Neuronal stem cell (in vitro differentiated cells): ENCODE data around the gene DUS1L.
A peak's percentile ranks its signal among the peaks of the same experiment; 100 is the strongest.

Source experiments
- DNase-seq: peaks from one replicate; pipeline ENCODE4 v3.0.0-alpha.2; 2013; ENCODE audit warnings: low spot score
- H2AFZ ChIP-seq: one replicate; pipeline ENCODE4 v1.6.1; 2013; ENCODE audit warnings: mild to moderate bottlenecking, low read length, inconsistent platforms
- H2AK5ac ChIP-seq: 2 replicates; pipeline ENCODE4 v1.6.1; 2013; ENCODE audit warnings: low read depth, mild to moderate bottlenecking, inconsistent platforms, low read length, moderate library complexity, mixed read lengths
- H2BK120ac ChIP-seq: 2 replicates; pipeline ENCODE4 v1.6.1; 2013; ENCODE audit warnings: low read depth, mild to moderate bottlenecking, inconsistent platforms, low read length, moderate library complexity, mixed read lengths
- H2BK12ac ChIP-seq: one replicate; pipeline ENCODE4 v1.6.1; 2013; ENCODE audit warnings: low read length, inconsistent platforms
- H2BK15ac ChIP-seq: 2 replicates; pipeline ENCODE4 v1.6.1; 2013; ENCODE audit warnings: mild to moderate bottlenecking, low read length, inconsistent platforms, mixed read lengths
- H2BK5ac ChIP-seq: one replicate; pipeline ENCODE4 v1.6.1; 2013; ENCODE audit warnings: inconsistent platforms, mild to moderate bottlenecking, low read length, moderate library complexity
- H3K14ac ChIP-seq: one replicate; pipeline ENCODE4 v1.6.1; 2013; ENCODE audit warnings: low read length, inconsistent platforms
- H3K18ac ChIP-seq: 2 replicates; pipeline ENCODE4 v1.6.1; 2013; ENCODE audit warnings: low read length, inconsistent platforms
- H3K23ac ChIP-seq: 2 replicates; pipeline ENCODE4 v1.6.1; 2013; ENCODE audit warnings: low read depth, mild to moderate bottlenecking, mixed read lengths, low read length, inconsistent platforms; ENCODE audit not compliant: poor library complexity
- H3K27ac ChIP-seq: replicated peaks from 3 replicates; pipeline ENCODE4 v1.5.1; 2013; ENCODE audit warnings: low read length, inconsistent platforms
- H3K27me3 ChIP-seq, 3 experiments: 2 replicates each; pipeline ENCODE4 v1.6.1; 2013; ENCODE audit warnings: low read length in 3 of 3, mild to moderate bottlenecking in 2 of 3, inconsistent platforms in 1 of 3, low read depth in 1 of 3, mixed read lengths in 1 of 3, moderate library complexity in 1 of 3; ENCODE audit not compliant: control insufficient read depth in 3 of 3, insufficient read depth in 3 of 3
- H3K36me3 ChIP-seq, 2 donors: replicated peaks in 1 of 2; 2 replicates each; pipeline ENCODE4 v1.6.1; 2013; ENCODE audit warnings: low read length in 2 of 2; ENCODE audit not compliant: control insufficient read depth in 2 of 2, insufficient read depth in 2 of 2
- H3K4ac ChIP-seq: 2 replicates; pipeline ENCODE4 v1.6.1; 2013; ENCODE audit warnings: inconsistent platforms, mild to moderate bottlenecking, low read length, moderate library complexity
- H3K4me1 ChIP-seq, 2 donors: 1 replicate in 1 of 2; 2 replicates in 1 of 2; pipeline ENCODE4 v1.6.1; 2013; ENCODE audit warnings: low read length in 2 of 2, low read depth in 1 of 2; ENCODE audit not compliant: control insufficient read depth in 2 of 2, insufficient read depth in 1 of 2
- H3K4me2 ChIP-seq: one replicate; pipeline ENCODE4 v1.6.1; 2013; ENCODE audit warnings: mild to moderate bottlenecking, low read length, inconsistent platforms; ENCODE audit not compliant: insufficient read depth, poor library complexity, severe bottlenecking
- H3K4me3 ChIP-seq, 2 donors: 2 replicates each; pipeline ENCODE4 v1.5.1; 2013; ENCODE audit warnings: low read length in 2 of 2, mild to moderate bottlenecking in 2 of 2, inconsistent platforms in 1 of 2, moderate library complexity in 1 of 2
- H3K79me1 ChIP-seq: one replicate; pipeline ENCODE4 v1.6.1; 2013; ENCODE audit warnings: low read depth, mild to moderate bottlenecking, inconsistent platforms, low read length, moderate library complexity
- H3K9ac ChIP-seq: one replicate; pipeline ENCODE4 v1.6.1; 2013; ENCODE audit warnings: mild to moderate bottlenecking, low read depth, low read length, inconsistent platforms; ENCODE audit not compliant: poor library complexity
- H3K9me3 ChIP-seq, 2 donors: replicated peaks in 1 of 2; 2 replicates each; pipeline versions ENCODE3 to v1.6.1; 2013; ENCODE audit warnings: low read length in 2 of 2, mild to moderate bottlenecking in 2 of 2, inconsistent platforms in 1 of 2, low read depth in 1 of 2, mixed read lengths in 1 of 2, moderate library complexity in 1 of 2; ENCODE audit not compliant: control insufficient read depth in 2 of 2, insufficient read depth in 1 of 2
- H4K8ac ChIP-seq: one replicate; pipeline ENCODE4 v1.6.1; 2013; ENCODE audit warnings: low read depth, mild to moderate bottlenecking, inconsistent platforms, low read length, moderate library complexity
- H4K91ac ChIP-seq: one replicate; pipeline ENCODE4 v1.6.1; 2013; ENCODE audit warnings: low read length, low read depth, mild to moderate bottlenecking, inconsistent platforms; ENCODE audit not compliant: poor library complexity
- WGBS, 2 donors: extraction: QIAGEN DNeasy Blood & Tissue Kit; methylation state at CpG; one replicate each; pipeline ENCODE4 v1.1.7; 2013; ENCODE audit warnings: missing lambda C conversion rate in 2 of 2, mixed read lengths in 1 of 2; ENCODE audit not compliant: insufficient read length in 2 of 2, insufficient replicate concordance in 1 of 2; ENCODE audit errors: extremely low coverage in 2 of 2; 5-methylcytosine and 5-hydroxymethylcytosine counted together

Gene DUS1L

DNA sequence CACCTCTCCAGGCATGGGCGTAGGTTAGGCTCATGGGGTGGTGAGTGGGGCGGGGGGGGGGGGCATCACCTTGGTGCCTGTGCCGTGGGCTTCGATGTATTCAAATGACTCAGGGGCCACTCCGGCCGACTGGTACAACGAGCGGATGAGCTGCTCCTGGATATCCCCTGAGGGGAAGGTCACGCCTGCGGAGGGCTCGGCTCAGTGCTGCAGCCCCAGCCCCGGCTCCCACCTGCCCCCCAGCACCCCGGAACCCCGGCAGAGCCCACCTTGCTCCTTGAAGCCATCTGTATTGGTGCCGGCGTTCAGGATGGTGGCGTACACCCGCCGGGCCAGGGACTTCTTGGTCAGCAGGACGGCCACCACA lies 27.0 kb upstream of the DUS1L start:
- Histone ChIP-seq H2AK5ac (no peak overlapping the region), H3K4me2 (no peak overlapping the region), H2BK12ac (no peak overlapping the region), H2BK5ac (peak overlapping the region; percentile 93), H3K27me3 (no peaks in the 10 kb centered on the region), H2BK15ac (no peak overlapping the region), H4K91ac (no peak overlapping the region), H3K4me1 (peaks cover 13 to 23% of the 10 kb centered on the region in 2 donors), H3K23ac (no peak overlapping the region), H2AFZ (no peak overlapping the region), H2BK120ac (no peak overlapping the region), H3K36me3 (peaks cover 78 to 94% of the 10 kb centered on the region in 2 donors), H3K4ac (no peak overlapping the region), H3K14ac (no peak overlapping the region), H4K8ac (no peak overlapping the region), H3K9me3 (no peaks in the 10 kb centered on the region), H3K79me1 (peaks cover 66% of the 10 kb centered on the region), H3K4me3 (no peak overlapping the region), H3K9ac (no peak overlapping the region), H3K27ac (no peak overlapping the region), H3K18ac (no peak overlapping the region)
- no CpG with 5 or more reads among the region's 20 CpGs for WGBS, 2 donors
- no peak for DNase-seq

DNA sequence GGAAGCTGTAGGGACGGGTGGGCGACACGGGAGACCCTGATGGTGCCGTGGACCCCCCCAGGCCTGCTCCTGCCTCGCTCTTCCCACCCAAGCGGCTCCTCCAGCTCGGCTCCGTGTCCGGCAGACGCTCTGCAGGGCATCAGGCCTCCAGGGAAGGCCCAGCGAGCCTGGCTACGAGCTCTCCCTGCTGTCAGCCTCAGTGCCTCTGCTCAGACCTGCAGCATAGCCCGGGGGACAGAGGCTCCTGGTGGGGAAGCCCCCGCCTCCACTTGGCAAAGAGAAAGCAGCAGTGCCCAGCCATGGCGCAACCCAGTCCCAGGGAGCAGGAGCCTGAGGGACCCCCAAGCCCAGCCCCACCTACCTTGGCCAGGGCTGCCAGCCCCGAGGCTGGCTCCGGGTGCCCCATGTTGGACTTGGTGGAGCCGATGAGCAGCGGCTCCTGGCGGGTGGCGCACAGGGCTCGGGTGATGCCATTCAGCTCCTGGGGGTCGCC lies 26.5 kb upstream of the DUS1L start:
- Histone ChIP-seq H3K18ac (no peak overlapping the region), H2BK12ac (no peak overlapping the region), H2BK5ac (no peak overlapping the region), H3K4me2 (no peak overlapping the region), H2AK5ac (no peak overlapping the region), H4K8ac (no peak overlapping the region), H3K79me1 (peaks cover 69% of the 10 kb centered on the region), H2BK120ac (no peak overlapping the region), H3K4ac (no peak overlapping the region), H3K9me3 (no peaks in the 10 kb centered on the region), H3K9ac (no peak overlapping the region), H2BK15ac (no peak overlapping the region), H3K27me3 (no peaks in the 10 kb centered on the region), H2AFZ (no peak overlapping the region), H3K4me3 (no peak overlapping the region), H3K4me1 (peaks cover 12 to 23% of the 10 kb centered on the region in 2 donors), H3K36me3 (peaks cover 83 to 99% of the 10 kb centered on the region in 2 donors), H3K27ac (no peak overlapping the region), H3K23ac (no peak overlapping the region), H4K91ac (no peak overlapping the region), H3K14ac (no peak overlapping the region)
- no peak for DNase-seq
- WGBS, 2 donors, result no CpG with 5 or more reads among the region's 23 CpGs

- H4K8ac ChIP-seq, result peak overlapping the region; percentile 3
- H2BK5ac ChIP-seq, result no peak overlapping the region
- no peak overlapping the region for H4K91ac ChIP-seq
- H2BK120ac ChIP-seq, result no peak overlapping the region
- no peak overlapping the region for H2BK15ac ChIP-seq
- peak overlapping the region; percentile 44 for H3K9ac ChIP-seq
- no peaks in the 10 kb centered on the region for H3K27me3 ChIP-seq
- no peak overlapping the region for H2BK12ac ChIP-seq
- no peak overlapping the region for H3K4me2 ChIP-seq
- no peak overlapping the region for H2AFZ ChIP-seq
- H3K18ac ChIP-seq, result no peak overlapping the region
- no peak overlapping the region for H2AK5ac ChIP-seq
- no peak for DNase-seq
- peaks cover 6 to 18% of the 10 kb centered on the region in 2 donors for H3K4me1 ChIP-seq
- peaks cover 71% of the 10 kb centered on the region for H3K79me1 ChIP-seq
- no peak overlapping the region for H3K14ac ChIP-seq
- H3K9me3 ChIP-seq, result no peaks in the 10 kb centered on the region
- no peak overlapping the region for H3K27ac ChIP-seq
- no peak overlapping the region for H3K4me3 ChIP-seq
- H3K4ac ChIP-seq, result no peak overlapping the region
- H3K36me3 ChIP-seq, result peaks cover 90 to 99% of the 10 kb centered on the region in 2 donors
- peak overlapping the region; percentile 95 for H3K23ac ChIP-seq
- WGBS, 2 donors, result no CpG with 5 or more reads among the region's 37 CpGs
These were observed 25.9 kb upstream of the DUS1L start for GRCh38 chr17:82091264-82092066.

GRCh38 chr17:82090549-82091263 lies 25.1 kb upstream of the DUS1L start:
- Histone ChIP-seq H2BK120ac (no peak overlapping the region), H2AFZ (no peak overlapping the region), H3K9me3 (no peaks in the 10 kb centered on the region), H3K36me3 (peaks cover 90 to 99% of the 10 kb centered on the region in 2 donors), H3K23ac (peak overlapping the region; percentile 95), H3K14ac (no peak overlapping the region), H3K79me1 (peaks cover 71% of the 10 kb centered on the region), H3K4me2 (no peak overlapping the region), H3K4me1 (peaks cover 0 to 10% of the 10 kb centered on the region in 2 donors), H4K91ac (no peak overlapping the region), H3K4ac (no peak overlapping the region), H3K27ac (no peak overlapping the region), H2AK5ac (no peak overlapping the region), H2BK15ac (no peak overlapping the region), H3K4me3 (no peak overlapping the region), H4K8ac (no peak overlapping the region), H3K18ac (no peak overlapping the region), H3K27me3 (no peaks in the 10 kb centered on the region), H2BK5ac (no peak overlapping the region), H3K9ac (peak overlapping the region; percentile 71), H2BK12ac (no peak overlapping the region)
- WGBS, 2 donors, result no CpG with 5 or more reads among the region's 29 CpGs
- no peak for DNase-seq
